T-cell (primary cell): ENCODE data around the gene WDR37. TPM values are rescaled to one million over a fixed set of nuclear protein-coding genes. Genes with fewer than 3 reads are reported as not detected.

Experiments
- ATAC-seq, 4 experiments: fragments of 200-7000 bp in 3 of 4; fragments of 150-1000 bp in 1 of 4; cut with Tn5 transposase; replicated peaks in 1 of 4; 1 replicate in 3 of 4; 2 replicates in 1 of 4; pipeline ENCODE4 v1.10.0; 2021; ENCODE audit warnings: moderate library complexity in 3 of 4, mild to moderate bottlenecking in 2 of 4, moderate number of reproducible peaks in 1 of 4
- CTCF ChIA-PET, 2 donors: fragments of 300-600 bp; sonication (Branson Sonifier 250); formaldehyde crosslinking; loops; one replicate each; lab custom pipeline; 2022; ENCODE audit warnings: antibody characterized with exemption in 2 of 2; lab: Charles Lee
- POLR2A ChIA-PET, 2 donors: fragments of 300-600 bp; sonication (Branson Sonifier 250); formaldehyde crosslinking; loops; one replicate each; lab custom pipeline; 2022; ENCODE audit warnings: antibody characterized with exemption in 2 of 2; lab: Charles Lee
- DNase-seq, 35 experiments: peaks; one replicate each; pipeline versions ENCODE4 v3.0.0 to v3.0.0-alpha.2; 2013 to 2023
- H3K27ac ChIP-seq: one replicate; pipeline ENCODE4 v1.5.1; 2013; ENCODE audit warnings: low read length
- H3K27me3 ChIP-seq, 2 experiments: replicated peaks in 1 of 2; 1 replicate in 1 of 2; 2 replicates in 1 of 2; pipeline versions ENCODE4 v1.6.1 to v1.7.0; 2013; ENCODE audit warnings: low read length in 1 of 2, mixed read lengths in 1 of 2; ENCODE audit not compliant: control insufficient read depth in 2 of 2, insufficient read depth in 2 of 2; ENCODE audit errors: extremely low read depth in 1 of 2
- H3K36me3 ChIP-seq, 2 donors: 1 replicate in 1 of 2; 2 replicates in 1 of 2; pipeline versions ENCODE4 v1.6.1 to v1.7.0; 2013; ENCODE audit warnings: low read length in 1 of 2; ENCODE audit not compliant: control insufficient read depth in 2 of 2, insufficient read depth in 1 of 2; ENCODE audit errors: extremely low read depth in 1 of 2
- H3K4me1 ChIP-seq, 2 experiments: 1 replicate in 1 of 2; 2 replicates in 1 of 2; pipeline versions ENCODE4 v1.6.1 to v1.7.0; 2013; ENCODE audit warnings: low read length in 2 of 2, mixed read lengths in 1 of 2; ENCODE audit not compliant: insufficient read depth in 2 of 2, control insufficient read depth in 1 of 2; ENCODE audit errors: extremely low read depth in 1 of 2
- H3K4me3 ChIP-seq, 2 donors: 1 replicate in 1 of 2; 2 replicates in 1 of 2; pipeline versions ENCODE4 v1.5.1 to v1.7.0; 2013; ENCODE audit warnings: mild to moderate bottlenecking in 2 of 2, low read length in 1 of 2, moderate library complexity in 1 of 2; ENCODE audit not compliant: control insufficient read depth in 1 of 2; ENCODE audit errors: extremely low read depth in 1 of 2
- H3K9me3 ChIP-seq: 2 replicates; pipeline ENCODE4 v1.7.0; 2013
- H3K27ac Mint-ChIP-seq, 2 donors: one replicate each; pipeline ENCODE4 v1.8.0; 2020 to 2021; ENCODE audit warnings: mild to moderate bottlenecking in 2 of 2, mixed read lengths in 2 of 2
- H3K27me3 Mint-ChIP-seq, 2 donors: one replicate each; pipeline ENCODE4 v1.8.0; 2021 to 2022; ENCODE audit warnings: mixed read lengths in 2 of 2
- H3K36me3 Mint-ChIP-seq: one replicate; pipeline ENCODE4 v1.8.0; 2021; ENCODE audit warnings: mixed read lengths
- H3K4me1 Mint-ChIP-seq, 3 donors: one replicate each; pipeline ENCODE4 v1.8.0; 2020 to 2022; ENCODE audit warnings: mixed read lengths in 3 of 3, mild to moderate bottlenecking in 1 of 3
- H3K4me3 Mint-ChIP-seq, 3 donors: one replicate each; pipeline ENCODE4 v1.8.0; 2020 to 2022; ENCODE audit warnings: mild to moderate bottlenecking in 3 of 3, mixed read lengths in 3 of 3, moderate library complexity in 3 of 3
- H3K9me3 Mint-ChIP-seq, 3 donors: one replicate each; pipeline ENCODE4 v1.8.0; 2020 to 2022; ENCODE audit warnings: mixed read lengths in 3 of 3
- whole genome bisulfite sequencing: methylation state at CpG from one replicate; pipeline ENCODE4 v1.1.5; 2013; ENCODE audit warnings: missing lambda C conversion rate; ENCODE audit not compliant: insufficient coverage; 5-methylcytosine and 5-hydroxymethylcytosine counted together
- total RNA-seq, 35 experiments: library from RNA in 6 of 35; stranded (reverse) in 6 of 35; fragments of 120-200 nt in 1 of 35; gene quantifications; one replicate each; pipeline versions ENCODE4 v1.2.1 to v1.2.4 and lab custom pipeline; 2013 to 2026

Gene WDR37
- total RNA-seq, 5 donors from 2014 or later (not counting 1 experiment from before 2014, with no cell fraction given) = 34.6 to 40.4 (median 37.3) TPM

DNA sequence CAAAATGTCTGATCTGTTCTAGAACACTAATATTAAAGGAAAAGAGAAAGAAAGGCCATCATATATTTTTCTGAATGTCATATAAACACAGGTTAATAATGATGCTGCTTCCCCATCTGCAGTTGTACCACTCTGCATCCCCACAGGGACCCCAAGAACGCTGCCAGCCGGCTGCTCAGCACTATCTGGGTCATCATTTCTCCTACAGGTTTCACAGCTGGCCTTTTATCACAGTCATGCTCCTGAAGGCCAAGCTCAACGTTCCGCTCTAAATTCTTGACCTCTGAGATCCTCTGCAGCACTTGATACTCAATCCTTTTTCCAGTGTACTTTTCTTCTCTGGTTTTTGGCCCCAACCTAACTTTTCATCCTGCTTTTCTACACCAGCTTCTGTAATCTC, 12.0 kb upstream of the WDR37 start:
- Mint-ChIP-seq H3K27ac (peak overlapping the region; percentile 91 to 94), H3K4me1 (peaks cover 43 to 47% (median 44%) of the 10 kb centered on the region in 3 donors), H3K9me3 (no peaks in the 10 kb centered on the region), H3K27me3 (no peaks in the 10 kb centered on the region), H3K36me3 (peaks cover 19% of the 10 kb centered on the region), H3K4me3 (peak overlapping the region; percentile 60 to 76 (median 76))
- peaks cover 0 to 33% of the 10 kb centered on the region in 2 donors for H3K36me3 ChIP-seq
- DNase-seq = no peak
- no peaks in the 10 kb centered on the region for H3K9me3 ChIP-seq
- WGBS = 62% methylated on average over 4 of the region's 4 CpGs
- peaks cover 27 to 29% of the 10 kb centered on the region in 2 experiments for H3K4me1 ChIP-seq
- no peak for ATAC-seq
- CTCF ChIA-PET = interaction anchor here in 1 of 2 donors (0.7 kb wide), 1 partner anchor 56 kb away, joined by 3 read pairs; the partner anchor contains the start of gene GTPBP4
- H3K27ac ChIP-seq = peak overlapping the region; percentile 79
- no peaks in the 10 kb centered on the region for H3K27me3 ChIP-seq
- H3K4me3 ChIP-seq = peak overlapping the region in 1 of 2 donors; percentile 40
- POLR2A ChIA-PET = interaction anchor here (0.6 to 1.9 kb wide), 2 partner anchors 9 to 18 kb away, joined by 6 read pairs; no protein-coding TSS in a partner anchor

DNA sequence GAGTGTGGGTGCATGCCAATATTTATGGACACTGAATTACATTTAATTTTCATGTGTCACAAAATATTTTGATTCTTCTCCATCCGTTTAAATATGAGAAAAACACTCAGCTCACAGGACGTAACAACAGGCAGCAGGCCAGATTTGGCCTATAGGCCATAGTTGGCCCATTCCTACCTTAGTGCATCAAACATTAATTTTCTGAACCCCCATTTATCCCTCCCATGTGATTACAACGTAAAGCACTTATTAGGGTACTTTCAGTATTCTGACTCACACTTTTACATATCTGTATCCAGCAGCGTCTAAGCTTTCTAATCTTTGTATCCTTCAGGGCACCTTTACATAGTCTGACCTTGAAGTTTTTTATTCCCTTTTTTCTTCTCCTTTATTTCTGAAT, 11.2 kb upstream of the WDR37 start:
- peaks cover 19% of the 10 kb centered on the region for H3K36me3 Mint-ChIP-seq
- Histone ChIP-seq H3K27ac (peak overlapping the region; percentile 79), H3K4me3 (no peak overlapping the region), H3K36me3 (peaks cover 0 to 28% of the 10 kb centered on the region in 2 donors), H3K9me3 (no peaks in the 10 kb centered on the region), H3K27me3 (no peaks in the 10 kb centered on the region), H3K4me1 (peaks cover 30 to 32% of the 10 kb centered on the region in 2 experiments)
- ATAC-seq = no peak
- ChIA-PET POLR2A (interaction anchor here in 1 of 2 donors (0.6 to 1.9 kb wide), 4 partner anchors 8 to 108 kb away, joined by 3 to 6 read pairs (median 5); partner anchors contain the start of gene GTPBP4), CTCF (no interaction called here)
- H3K27me3 Mint-ChIP-seq = no peaks in the 10 kb centered on the region
- peak overlapping the region; percentile 91 to 94 for H3K27ac Mint-ChIP-seq
- DNase-seq = no peak
- H3K4me1 Mint-ChIP-seq = peaks cover 43 to 49% (median 44%) of the 10 kb centered on the region in 3 donors
- WGBS = 62% methylated on average over 4 of the region's 4 CpGs
- peak overlapping the region in 2 of 3 donors; percentile 22 to 60 for H3K4me3 Mint-ChIP-seq
- no peaks in the 10 kb centered on the region for H3K9me3 Mint-ChIP-seq

DNA sequence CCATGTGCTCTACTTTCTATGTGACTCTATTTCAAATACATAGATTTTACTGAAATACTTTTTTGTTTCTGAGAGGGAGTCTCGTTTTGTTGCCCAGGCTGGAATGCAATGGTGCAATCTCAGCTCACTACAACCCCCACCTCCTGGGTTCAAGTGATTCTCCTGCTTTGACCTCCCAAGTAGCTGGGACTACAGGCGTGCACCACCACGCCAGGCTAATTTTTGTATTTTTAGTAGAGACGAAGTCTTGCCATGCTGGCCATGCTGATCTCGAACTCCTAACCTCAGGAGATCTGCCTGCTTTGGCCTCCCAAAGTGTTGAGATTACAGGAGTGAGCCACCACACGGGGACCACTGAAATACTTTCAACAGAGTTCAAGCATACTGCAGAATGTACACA, 10.8 kb upstream of the WDR37 start:
- Mint-ChIP-seq H3K27me3 (no peaks in the 10 kb centered on the region), H3K4me3 (peak overlapping the region; percentile 17 to 60 (median 44)), H3K27ac (peak overlapping the region; percentile 91 to 94), H3K4me1 (peaks cover 45 to 52% (median 46%) of the 10 kb centered on the region in 3 donors), H3K9me3 (no peaks in the 10 kb centered on the region), H3K36me3 (peaks cover 15% of the 10 kb centered on the region)
- Histone ChIP-seq H3K9me3 (no peaks in the 10 kb centered on the region), H3K4me3 (no peak overlapping the region), H3K27me3 (no peaks in the 10 kb centered on the region), H3K27ac (peak overlapping the region; percentile 39), H3K4me1 (peaks cover 35 to 37% of the 10 kb centered on the region in 2 experiments), H3K36me3 (peaks cover 0 to 24% of the 10 kb centered on the region in 2 donors)
- no peak for ATAC-seq
- WGBS = 87% methylated on average over 4 of the region's 6 CpGs
- ChIA-PET POLR2A (interaction anchor here in 1 of 2 donors (0.6 to 1.9 kb wide), 3 partner anchors 7 to 108 kb away, joined by 3 to 6 read pairs (median 6); partner anchors contain the start of gene GTPBP4), CTCF (no interaction called here)
- no peak for DNase-seq

DNA sequence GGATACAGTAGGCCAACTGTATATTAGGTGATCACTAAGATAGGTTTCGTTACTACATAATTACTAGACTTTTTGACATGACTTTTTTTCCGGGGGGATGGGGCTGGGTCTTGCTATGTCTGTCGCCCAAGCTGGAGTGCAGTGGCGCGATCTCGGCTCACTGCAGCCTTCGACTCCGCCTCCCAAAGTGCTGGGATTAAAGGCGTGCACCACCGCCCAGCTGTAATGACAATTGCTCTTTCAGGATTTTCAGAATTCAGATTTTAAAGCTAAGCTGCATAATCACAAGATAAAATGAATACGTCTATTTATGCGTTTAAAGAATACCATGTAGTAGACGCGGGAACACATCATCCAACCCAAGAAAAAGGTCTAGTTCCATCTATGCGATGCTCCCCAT, 8.2 kb upstream of the WDR37 start:
- Mint-ChIP-seq H3K4me3 (peak overlapping the region; percentile 91 to 94 (median 92)), H3K27ac (peak overlapping the region; percentile 97 to 98), H3K27me3 (no peaks in the 10 kb centered on the region), H3K36me3 (peaks cover 17% of the 10 kb centered on the region), H3K4me1 (peaks cover 61 to 77% (median 71%) of the 10 kb centered on the region in 3 donors), H3K9me3 (no peaks in the 10 kb centered on the region)
- DNase-seq (peak in 1 of 35 experiments; percentile 15), ATAC-seq (no peak)
- H3K4me3 ChIP-seq = peak overlapping the region; percentile 78 to 96
- ChIA-PET POLR2A (interaction anchor here (0.6 to 1.2 kb wide), 3 partner anchors 15 to 27 kb away, joined by 3 to 5 read pairs (median 5); no protein-coding TSS in a partner anchor), CTCF (interaction anchor here (0.6 to 0.7 kb wide), 2 partner anchors 11 to 47 kb away, joined by 3 read pairs; no protein-coding TSS in a partner anchor)
- 4% methylated on average over 7 of the region's 15 CpGs for WGBS
- H3K27ac ChIP-seq = peak overlapping the region; percentile 95
- H3K27me3 ChIP-seq = no peaks in the 10 kb centered on the region
- H3K9me3 ChIP-seq = no peaks in the 10 kb centered on the region
- peaks cover 4 to 15% of the 10 kb centered on the region in 2 donors for H3K36me3 ChIP-seq
- H3K4me1 ChIP-seq = peaks cover 41 to 48% of the 10 kb centered on the region in 2 experiments

GRCh38 chr10:1048349-1048731, 7.8 kb upstream of the WDR37 start:
- H3K4me1 Mint-ChIP-seq = peaks cover 61 to 77% (median 69%) of the 10 kb centered on the region in 3 donors
- Histone ChIP-seq H3K9me3 (no peaks in the 10 kb centered on the region), H3K27me3 (no peaks in the 10 kb centered on the region), H3K4me1 (peaks cover 41 to 44% of the 10 kb centered on the region in 2 experiments), H3K27ac (peak overlapping the region; percentile 95), H3K36me3 (peaks cover 4 to 15% of the 10 kb centered on the region in 2 donors), H3K4me3 (peak overlapping the region; percentile 78 to 96)
- POLR2A ChIA-PET = interaction anchor here (0.7 to 1.6 kb wide), 4 partner anchors 15 to 60 kb away, joined by 3 to 5 read pairs (median 4); partner anchors contain the start of gene GTPBP4 (in 1 of the 2)
- peak overlapping the region; percentile 91 to 94 (median 92) for H3K4me3 Mint-ChIP-seq
- CTCF ChIA-PET = interaction anchor here (0.6 to 0.7 kb wide), 2 partner anchors 11 to 48 kb away, joined by 3 read pairs; no protein-coding TSS in a partner anchor
- ATAC-seq (peak; percentile 8 to 21 (median 10)), DNase-seq (peak in 32 of 35 experiments; percentile 61 to 83 (median 74))
- peaks cover 13% of the 10 kb centered on the region for H3K36me3 Mint-ChIP-seq
- H3K27me3 Mint-ChIP-seq = no peaks in the 10 kb centered on the region
- H3K9me3 Mint-ChIP-seq = no peaks in the 10 kb centered on the region
- peak overlapping the region; percentile 97 to 98 for H3K27ac Mint-ChIP-seq
- under 1% methylated on average over 37 of the region's 37 CpGs for WGBS

DNA sequence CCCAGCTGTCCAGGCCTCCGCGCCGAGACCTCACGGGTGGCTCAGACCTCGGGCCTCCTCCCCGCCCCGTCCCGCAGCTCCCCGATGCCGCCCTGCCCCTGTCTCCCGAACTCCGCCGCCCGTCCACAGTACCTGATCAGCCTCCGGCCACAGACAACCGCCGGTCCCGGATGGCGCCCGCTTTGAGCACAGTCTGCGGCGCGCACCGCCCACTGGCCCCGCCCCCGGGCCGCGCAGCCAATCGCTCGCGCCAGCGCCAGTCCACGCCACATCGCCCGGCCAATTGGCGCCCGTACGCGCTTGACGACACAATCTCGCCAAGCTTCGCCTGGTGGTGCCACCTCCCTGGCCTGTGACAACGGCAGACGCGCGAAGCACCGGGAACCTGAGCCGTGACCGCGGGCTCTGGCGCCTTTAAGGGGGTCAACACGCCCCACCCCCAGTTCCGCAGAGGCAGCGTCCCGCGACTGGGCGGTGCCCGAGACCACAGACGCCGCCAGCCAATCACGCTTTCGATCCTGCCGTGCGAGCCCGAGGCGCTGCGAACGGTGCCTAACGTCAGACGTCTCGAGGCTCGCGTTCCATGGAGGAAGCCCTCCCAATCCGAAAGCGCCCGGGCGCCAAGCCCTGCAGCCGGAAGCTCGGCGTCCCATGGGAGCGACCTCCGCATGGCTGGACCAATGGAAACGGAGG, 7.3 kb upstream of the WDR37 start, which contains the start of gene IDI1:
IDI1 (minus strand) TSS at position 388 of the 693 bp plus-strand sequence; CDS start at position 272, 116 bp downstream.
- H3K27ac Mint-ChIP-seq = peak within 1 kb of the TSS; percentile 97 to 98
- peaks cover 16% of the 10 kb centered on the region for H3K36me3 Mint-ChIP-seq
- ChIA-PET POLR2A (interaction anchor here (0.6 to 1.6 kb wide), 10 partner anchors 9 to 61 kb away, joined by 3 to 7 read pairs (median 4); partner anchors contain the start of gene GTPBP4 (in 1 of the 2)), CTCF (no interaction called here)
- H3K27me3 ChIP-seq = no peaks in the 10 kb centered on the region
- no peaks in the 10 kb centered on the region for H3K27me3 Mint-ChIP-seq
- peaks cover 61 to 77% (median 69%) of the 10 kb centered on the region in 3 donors for H3K4me1 Mint-ChIP-seq
- H3K9me3 ChIP-seq = no peaks in the 10 kb centered on the region
- peak within 1 kb of the TSS; percentile 78 to 96 for H3K4me3 ChIP-seq
- peak within 1 kb of the TSS; percentile 91 to 94 (median 92) for H3K4me3 Mint-ChIP-seq
- H3K9me3 Mint-ChIP-seq = no peaks in the 10 kb centered on the region
- ATAC-seq (peak; percentile 79 to 88 (median 86)), DNase-seq (peak; percentile 90 to 98 (median 96))
- H3K36me3 ChIP-seq = peaks cover 4 to 18% of the 10 kb centered on the region in 2 donors
- H3K27ac ChIP-seq = peak within 1 kb of the TSS; percentile 95
- H3K4me1 ChIP-seq = peaks cover 41% of the 10 kb centered on the region in 2 experiments
- WGBS = under 1% methylated on average over 80 of the region's 83 CpGs
